Mammary epithelial cell (primary cell): ENCODE results near the gene ZAR1L.

ENCODE experiments used
- CTCF ChIP-seq, 2 donors: IDR thresholded peaks in 1 of 2; conservative IDR thresholded peaks in 1 of 2; 2 replicates each; pipeline ENCODE4 v1.5.1; 2011 to 2012; ENCODE audit warnings: inconsistent platforms in 2 of 2, low read length in 2 of 2, mild to moderate bottlenecking in 2 of 2, control low read depth in 1 of 2, low read depth in 1 of 2; ENCODE audit not compliant: insufficient read depth in 1 of 2; ENCODE audit errors: extremely low read depth in 1 of 2
- EZH2 ChIP-seq: IDR thresholded peaks from 2 replicates; pipeline ENCODE4 v1.6.1; 2012; ENCODE audit warnings: low read length, inconsistent platforms, borderline replicate concordance

- TF ChIP-seq EZH2 (no peak), CTCF (conservative IDR thresholded peaks at IDR 0.05 in 1 of 2, IDR thresholded peaks at IDR 0.05 in 1 of 2; ENCODE audit: extremely low read depth in 1 of 2, insufficient read depth in 1 of 2, low read depth in 1 of 2, low read length in 2 of 2) (no peak)
Observed at GRCh38 chr13:32262165-32262564, 53.0 kb downstream of the ZAR1L start.
